PC-3 (cell line): ENCODE measurements around the gene LTF. TPM values are rescaled to one million over a fixed set of nuclear protein-coding genes. Genes with fewer than 3 reads are reported as not detected.

Source experiments
- ATAC-seq: fragments of 200-7000 bp; cut with Tn5 transposase; 2 replicates; pipeline ENCODE4 v1.9.1; 2020; ENCODE audit warnings: mild to moderate bottlenecking, moderate library complexity
- BruUV-seq: library from RNA; stranded (reverse); fragments of 400-500 nt; replicated peaks from 2 replicates; lab custom pipeline; 2021; lab: Mats Ljungman, UMichigan
- CTCF ChIA-PET: fragments of 300-600 bp; sonication (Branson Sonifier 250); formaldehyde crosslinking; loops from one replicate; lab custom pipeline; 2022; ENCODE audit warnings: antibody characterized with exemption; lab: Charles Lee
- POLR2A ChIA-PET: fragments of 300-600 bp; sonication (Branson Sonifier 250); formaldehyde crosslinking; loops from one replicate; lab custom pipeline; 2022; ENCODE audit warnings: antibody characterized with exemption; ENCODE audit not compliant: unreplicated experiment; lab: Charles Lee
- DNase-seq: peaks from one replicate; pipeline ENCODE4 v3.0.0-alpha.2; 2015
- H2AFZ ChIP-seq: fragments of 300-600 bp; sonication (generic); 2 replicates; pipeline ENCODE4 v1.6.0; 2016; ENCODE audit warnings: antibody characterized with exemption, low read length
- H3F3A ChIP-seq: fragments of 300-600 bp; sonication (generic); one replicate; pipeline ENCODE4 v1.6.0; 2017; ENCODE audit warnings: antibody characterized with exemption, low read length, control low read depth, mild to moderate bottlenecking; ENCODE audit not compliant: unreplicated experiment
- H3K27ac ChIP-seq: fragments of 300-600 bp; sonication (generic); 2 replicates; pipeline ENCODE4 v1.5.1; 2016; ENCODE audit warnings: mild to moderate bottlenecking, low read length
- H3K27me3 ChIP-seq: fragments of 300-600 bp; sonication (generic); 2 replicates; pipeline ENCODE4 v1.6.1; 2016; ENCODE audit warnings: low read length, mixed read lengths
- H3K36me3 ChIP-seq: fragments of 300-600 bp; sonication (generic); 2 replicates; pipeline ENCODE4 v1.6.1; 2016; ENCODE audit warnings: low read depth, mixed run types, low read length, mixed read lengths
- H3K4me1 ChIP-seq: fragments of 300-600 bp; sonication (generic); 2 replicates; pipeline ENCODE4 v1.5.1; 2016; ENCODE audit warnings: low read length; ENCODE audit not compliant: insufficient read depth
- H3K4me2 ChIP-seq: fragments of 300-600 bp; sonication (generic); 2 replicates; pipeline ENCODE4 v1.6.0; 2016; ENCODE audit warnings: low read length
- H3K4me3 ChIP-seq: fragments of 300-600 bp; sonication (generic); 2 replicates; pipeline ENCODE4 v1.5.1; 2016; ENCODE audit warnings: mild to moderate bottlenecking, low read length, mixed read lengths
- H3K79me2 ChIP-seq: fragments of 300-600 bp; sonication (generic); 2 replicates; pipeline ENCODE4 v1.6.1; 2017; ENCODE audit warnings: low read length, mixed read lengths
- H3K9ac ChIP-seq: fragments of 300-600 bp; sonication (generic); 2 replicates; pipeline ENCODE4 v1.6.0; 2016; ENCODE audit warnings: mild to moderate bottlenecking, low read length
- H3K9me2 ChIP-seq: fragments of 300-600 bp; sonication (generic); replicated peaks from 2 replicates; pipeline ENCODE4 v1.6.1; 2016; ENCODE audit warnings: mixed run types, low read length, mixed read lengths
- H3K9me3 ChIP-seq: fragments of 300-600 bp; sonication (generic); 2 replicates; pipeline ENCODE4 v1.6.1; 2016; ENCODE audit warnings: low read length, mixed read lengths
- H4K20me1 ChIP-seq: fragments of 300-600 bp; sonication (generic); 2 replicates; pipeline ENCODE4 v1.6.1; 2016; ENCODE audit warnings: low read length, mixed read lengths
- CTCF ChIP-seq: fragments of 300-600 bp; sonication (generic); conservative IDR thresholded peaks from 2 replicates; pipeline ENCODE4 v1.5.1; 2017; ENCODE audit warnings: antibody characterized with exemption, low read depth, mild to moderate bottlenecking, low read length
- EZH2 ChIP-seq: fragments of 300-600 bp; sonication (generic); IDR thresholded peaks from one replicate; pipeline ENCODE4 v1.6.1; 2017; ENCODE audit warnings: antibody characterized with exemption, mild to moderate bottlenecking, low read length; ENCODE audit not compliant: unreplicated experiment
- EZH2phosphoT487 ChIP-seq: fragments of 300-600 bp; sonication (generic); IDR thresholded peaks from 2 replicates; pipeline ENCODE4 v1.6.1; 2018; ENCODE audit warnings: mild to moderate bottlenecking, antibody characterized with exemption, low read length, borderline replicate concordance
- intact Hi-C: fragments of 100-400 bp; cut with micrococcal nuclease; formaldehyde crosslinking; loops from 2 replicates; pipeline ENCODE4 v1.9.0; 2023
- total RNA-seq: library from RNA; depleted of rRNA; stranded (reverse); fragments of >200 nt; gene quantifications from 2 replicates; pipeline ENCODE4 v1.2.3, GENCODE V29; 2014

Gene LTF
- total RNA-seq, 1 experiment from 2014 or later = not detected

DNA sequence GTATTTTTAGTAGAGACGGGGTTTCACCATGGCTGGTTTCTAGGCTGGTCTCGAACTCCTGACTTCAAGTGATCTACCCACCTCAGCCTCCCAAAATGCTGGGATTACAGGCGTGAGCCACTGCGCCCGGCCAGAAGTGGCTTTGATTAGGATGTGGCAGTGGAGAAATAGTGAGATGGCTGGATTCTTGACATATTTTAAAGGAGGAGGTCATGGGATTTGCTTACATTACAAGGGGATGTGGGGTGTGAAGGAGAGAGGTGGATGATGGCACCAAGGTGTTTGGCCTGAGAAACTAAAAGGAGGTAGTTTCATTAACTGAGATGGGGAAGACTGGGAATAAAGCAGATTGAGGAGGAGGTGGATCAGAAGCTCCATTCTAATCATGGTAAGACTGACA, 15.0 kb upstream of the LTF start:
- no peaks in the 10 kb centered on the region for H4K20me1 ChIP-seq
- no peak overlapping the region for H2AFZ ChIP-seq
- BruUV-seq = no TSS peak
- no peak overlapping the region for H3K4me2 ChIP-seq
- no peak for ATAC-seq
- intact Hi-C loops = no loop called here
- H3K9ac ChIP-seq = no peak overlapping the region
- no peaks in the 10 kb centered on the region for H3F3A ChIP-seq
- ChIA-PET CTCF (no interaction called here), POLR2A (no interaction called here)
- no peak overlapping the region for H3K27ac ChIP-seq
- H3K9me3 ChIP-seq = no peaks in the 10 kb centered on the region
- H3K79me2 ChIP-seq = no peaks in the 10 kb centered on the region
- H3K4me1 ChIP-seq = no peaks in the 10 kb centered on the region; the same call in 1 of the 2 replicates
- TF ChIP-seq EZH2 = no peak
- no peak for TF ChIP-seq CTCF
- TF ChIP-seq EZH2phosphoT487 = no peak
- H3K9me2 ChIP-seq = no peaks in the 10 kb centered on the region
- no peaks in the 10 kb centered on the region for H3K36me3 ChIP-seq
- peak; percentile 13 for DNase-seq
- peaks cover 5% of the 10 kb centered on the region; the same call in 1 of the 2 replicates for H3K27me3 ChIP-seq
- no peak overlapping the region for H3K4me3 ChIP-seq

- H2AFZ ChIP-seq = no peak overlapping the region
- ChIA-PET CTCF (no interaction called here), POLR2A (no interaction called here)
- H3K4me1 ChIP-seq = no peaks in the 10 kb centered on the region; the same call in 1 of the 2 replicates
- H3K4me2 ChIP-seq = no peak overlapping the region
- no peak overlapping the region for H3K4me3 ChIP-seq
- H3K79me2 ChIP-seq = no peaks in the 10 kb centered on the region
- H3K27ac ChIP-seq = no peak overlapping the region
- H3K27me3 ChIP-seq = peaks cover 5% of the 10 kb centered on the region; the same call in 1 of the 2 replicates
- no peaks in the 10 kb centered on the region for H3K9me2 ChIP-seq
- intact Hi-C loops = no loop called here
- TF ChIP-seq EZH2 = no peak
- no peak for TF ChIP-seq CTCF
- TF ChIP-seq EZH2phosphoT487 = no peak
- H3K9me3 ChIP-seq = no peaks in the 10 kb centered on the region
- H3K9ac ChIP-seq = no peak overlapping the region
- no TSS peak for BruUV-seq
- no peaks in the 10 kb centered on the region for H3K36me3 ChIP-seq
- ATAC-seq (no peak), DNase-seq (no peak)
- no peaks in the 10 kb centered on the region for H3F3A ChIP-seq
- no peaks in the 10 kb centered on the region for H4K20me1 ChIP-seq
These were observed 14.3 kb upstream of the LTF start for GRCh38 chr3:46479021-46479420.

DNA sequence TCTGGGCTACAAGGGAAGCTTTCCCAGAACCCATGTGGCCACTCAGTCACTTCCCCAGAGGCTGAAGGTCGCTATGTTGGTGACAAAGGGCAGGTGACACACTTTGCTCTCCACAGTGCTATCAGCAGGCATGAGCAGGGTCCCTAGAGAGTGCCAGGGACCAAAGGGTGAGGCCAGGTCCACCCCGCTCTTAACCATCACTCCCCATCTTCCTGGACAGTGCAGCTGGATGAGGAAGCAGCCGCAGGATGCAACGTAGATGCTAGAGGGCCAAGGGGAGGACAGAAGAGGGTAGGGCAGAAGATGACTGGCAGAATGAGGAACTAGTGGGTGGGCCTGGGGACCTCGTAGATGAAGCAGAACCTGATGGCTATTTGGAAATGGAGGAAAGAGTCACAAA, 13.6 kb upstream of the LTF start:
- ATAC-seq (no peak), DNase-seq (no peak)
- Histone ChIP-seq H3K4me1 (no peaks in the 10 kb centered on the region; the same call in 1 of the 2 replicates), H3K9ac (no peak overlapping the region), H3K9me2 (no peaks in the 10 kb centered on the region), H3F3A (no peaks in the 10 kb centered on the region), H3K27ac (no peak overlapping the region), H3K27me3 (peaks cover 5% of the 10 kb centered on the region; the same call in 1 of the 2 replicates), H3K36me3 (no peaks in the 10 kb centered on the region), H3K4me2 (no peak overlapping the region), H3K9me3 (no peaks in the 10 kb centered on the region), H3K79me2 (no peaks in the 10 kb centered on the region), H3K4me3 (no peak overlapping the region), H4K20me1 (no peaks in the 10 kb centered on the region), H2AFZ (no peak overlapping the region)
- intact Hi-C loops = no loop called here
- ChIA-PET POLR2A (no interaction called here), CTCF (no interaction called here)
- no TSS peak for BruUV-seq
- TF ChIP-seq EZH2 = no peak
- no peak for TF ChIP-seq CTCF
- no peak for TF ChIP-seq EZH2phosphoT487
